Measurements from ENCODE around the gene EDEM1. TPM values are rescaled to one million over a fixed set of nuclear protein-coding genes. Genes with fewer than 3 reads are reported as not detected.

EDEM1 gene
- total RNA-seq, result 10 to 100 TPM; 30.2 to 59.7 TPM

GRCh38 chr3:5187156-5187919 is at the start of gene EDEM1:
EDEM1 (plus strand) TSS chr3:5187707; CDS start chr3:5187806, 99 bp downstream.
- Histone ChIP-seq H3K27ac (peak within 1 kb of the TSS; percentile 93), H3K4me1 (ENCODE audit: control insufficient read depth in 1 of 2, low read depth in 2 of 2) (peaks cover 12 to 27% of the 10 kb centered on the region in 2 donors), H3K27me3 (replicated peaks; ENCODE audit: insufficient read depth) (no peaks in the 10 kb centered on the region), H3K36me3 (no peaks in the 10 kb centered on the region), H3K4me3 (peak within 1 kb of the TSS; percentile 94), H3K9me3 (no peaks in the 10 kb centered on the region)
- peak; percentile 89 for ATAC-seq (ENCODE audit: insufficient number of reproducible peaks, low FRiP score, low read depth)
- TF ChIP-seq, protein P1, sequence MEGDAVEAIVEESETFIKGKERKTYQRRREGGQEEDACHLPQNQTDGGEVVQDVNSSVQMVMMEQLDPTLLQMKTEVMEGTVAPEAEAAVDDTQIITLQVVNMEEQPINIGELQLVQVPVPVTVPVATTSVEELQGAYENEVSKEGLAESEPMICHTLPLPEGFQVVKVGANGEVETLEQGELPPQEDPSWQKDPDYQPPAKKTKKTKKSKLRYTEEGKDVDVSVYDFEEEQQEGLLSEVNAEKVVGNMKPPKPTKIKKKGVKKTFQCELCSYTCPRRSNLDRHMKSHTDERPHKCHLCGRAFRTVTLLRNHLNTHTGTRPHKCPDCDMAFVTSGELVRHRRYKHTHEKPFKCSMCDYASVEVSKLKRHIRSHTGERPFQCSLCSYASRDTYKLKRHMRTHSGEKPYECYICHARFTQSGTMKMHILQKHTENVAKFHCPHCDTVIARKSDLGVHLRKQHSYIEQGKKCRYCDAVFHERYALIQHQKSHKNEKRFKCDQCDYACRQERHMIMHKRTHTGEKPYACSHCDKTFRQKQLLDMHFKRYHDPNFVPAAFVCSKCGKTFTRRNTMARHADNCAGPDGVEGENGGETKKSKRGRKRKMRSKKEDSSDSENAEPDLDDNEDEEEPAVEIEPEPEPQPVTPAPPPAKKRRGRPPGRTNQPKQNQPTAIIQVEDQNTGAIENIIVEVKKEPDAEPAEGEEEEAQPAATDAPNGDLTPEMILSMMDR (IDR thresholded peaks at IDR 0.05), result no peak
- peak; percentile 57 for DNase-seq (ENCODE audit: low spot score)

DNA sequence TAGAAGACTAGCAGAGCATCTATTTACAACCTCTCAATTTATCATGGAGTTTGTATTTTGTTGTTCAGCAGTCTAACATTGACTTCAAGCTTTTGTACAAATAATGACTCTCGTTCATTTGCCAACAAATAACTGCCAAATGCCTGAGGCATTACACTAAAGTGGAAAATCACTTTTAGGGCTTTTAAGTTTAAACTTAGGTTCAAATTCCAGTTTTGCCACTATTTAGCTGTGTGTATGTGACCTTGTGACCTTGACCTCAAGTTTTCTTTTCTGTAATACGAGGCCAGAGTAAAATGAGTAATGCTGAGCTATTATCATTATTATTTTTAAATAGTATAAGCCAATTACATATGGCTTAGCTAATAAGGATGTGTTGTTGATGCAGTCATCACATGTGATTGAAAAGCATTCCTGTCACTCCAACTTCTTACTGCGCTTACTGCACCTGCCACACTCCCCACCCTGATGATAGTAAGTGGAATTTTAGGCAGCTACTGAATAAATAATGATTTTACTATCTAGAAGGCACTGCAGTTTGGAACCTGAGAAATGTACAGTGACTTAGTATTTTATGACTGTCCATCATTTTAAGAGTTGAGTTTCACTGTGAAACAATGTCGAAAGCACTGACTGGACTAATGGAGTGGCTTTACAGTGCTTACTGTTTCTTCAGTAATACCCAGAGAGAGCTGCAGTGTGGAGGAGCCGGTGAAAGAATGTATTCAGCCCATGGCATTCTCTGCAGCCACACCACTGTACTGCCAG is 49.1 kb upstream of the EDEM1 start:
- H3K4me3 ChIP-seq, result no peak overlapping the region
- TF ChIP-seq, protein P1 (IDR thresholded peaks at IDR 0.05), result no peak
- no peak for ATAC-seq (ENCODE audit: insufficient number of reproducible peaks, low FRiP score, low read depth)
- no peaks in the 10 kb centered on the region for H3K27me3 ChIP-seq (replicated peaks; ENCODE audit: insufficient read depth)
- H3K4me1 ChIP-seq (ENCODE audit: control insufficient read depth in 1 of 2, low read depth in 2 of 2), result peaks cover 41 to 59% of the 10 kb centered on the region in 2 donors
- no peaks in the 10 kb centered on the region for H3K9me3 ChIP-seq
- no peaks in the 10 kb centered on the region for H3K36me3 ChIP-seq
- peak overlapping the region; percentile 11 to 49 for H3K27ac ChIP-seq
- DNase-seq (ENCODE audit: low spot score), result no peak

- no peaks in the 10 kb centered on the region for H3K27me3 ChIP-seq (replicated peaks; ENCODE audit: insufficient read depth)
- TF ChIP-seq, protein P1 (IDR thresholded peaks at IDR 0.05), result no peak
- ATAC-seq (ENCODE audit: insufficient number of reproducible peaks, low FRiP score, low read depth) (no peak), DNase-seq (ENCODE audit: low spot score) (no peak)
- no peak overlapping the region for H3K27ac ChIP-seq
- H3K36me3 ChIP-seq, result no peaks in the 10 kb centered on the region
- no peak overlapping the region for H3K4me3 ChIP-seq
- H3K4me1 ChIP-seq (ENCODE audit: control insufficient read depth in 1 of 2, low read depth in 2 of 2), result peaks cover 48 to 68% of the 10 kb centered on the region in 2 donors
- H3K9me3 ChIP-seq, result no peaks in the 10 kb centered on the region
These were observed 47.3 kb upstream of the EDEM1 start for GRCh38 chr3:5140230-5140621.

DNA sequence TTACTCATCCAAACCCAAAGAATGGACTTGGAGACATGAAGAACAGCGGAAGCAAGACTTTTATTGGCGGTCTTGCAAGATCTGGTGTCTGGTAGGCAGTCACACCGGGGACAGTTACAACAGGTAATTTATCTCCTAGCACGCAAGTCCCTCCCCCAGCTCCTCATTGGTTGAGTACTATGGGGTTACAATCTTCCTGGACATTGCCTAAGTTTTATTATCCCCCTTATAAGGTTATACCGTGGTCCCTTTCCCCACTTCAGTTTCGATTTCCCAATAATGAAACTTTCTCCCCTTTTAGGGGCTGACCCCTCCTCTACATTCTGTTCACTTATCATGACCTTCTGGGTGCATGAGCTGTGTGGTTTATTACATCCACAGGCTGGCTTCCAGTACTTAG is 46.7 kb upstream of the EDEM1 start:
- no peak for DNase-seq (ENCODE audit: low spot score)
- ATAC-seq (ENCODE audit: insufficient number of reproducible peaks, low FRiP score, low read depth), result no peak
- Histone ChIP-seq H3K9me3 (no peaks in the 10 kb centered on the region), H3K27me3 (replicated peaks; ENCODE audit: insufficient read depth) (no peaks in the 10 kb centered on the region), H3K4me1 (ENCODE audit: control insufficient read depth in 1 of 2, low read depth in 2 of 2) (peaks cover 48 to 71% of the 10 kb centered on the region in 2 donors), H3K27ac (no peak overlapping the region), H3K4me3 (no peak overlapping the region), H3K36me3 (no peaks in the 10 kb centered on the region)
- TF ChIP-seq, protein P1 (IDR thresholded peaks at IDR 0.05), result no peak

DNA sequence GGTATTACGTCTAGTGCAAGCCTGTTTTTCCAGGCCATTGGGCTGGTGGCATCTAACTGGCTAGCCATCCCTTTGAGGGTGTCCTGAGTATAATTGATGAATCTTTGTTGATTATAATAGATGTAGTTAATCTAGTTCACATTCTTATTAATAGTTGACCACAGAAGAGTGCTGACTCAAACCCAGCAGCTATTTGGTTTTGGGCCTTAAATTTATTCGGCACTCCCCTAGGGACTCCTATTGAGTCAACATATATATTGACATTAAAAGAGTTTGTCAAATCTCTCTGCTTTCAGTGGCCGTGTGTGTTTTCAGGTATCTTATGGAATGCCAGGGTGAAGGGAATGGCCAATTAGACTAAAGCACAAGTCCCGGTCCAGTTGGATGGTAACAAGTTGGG is 45.7 kb upstream of the EDEM1 start:
- ATAC-seq (ENCODE audit: insufficient number of reproducible peaks, low FRiP score, low read depth), result no peak
- H3K36me3 ChIP-seq, result no peaks in the 10 kb centered on the region
- no peaks in the 10 kb centered on the region for H3K27me3 ChIP-seq (replicated peaks; ENCODE audit: insufficient read depth)
- no peaks in the 10 kb centered on the region for H3K9me3 ChIP-seq
- no peak for DNase-seq (ENCODE audit: low spot score)
- peaks cover 42 to 65% of the 10 kb centered on the region in 2 donors for H3K4me1 ChIP-seq (ENCODE audit: control insufficient read depth in 1 of 2, low read depth in 2 of 2)
- H3K4me3 ChIP-seq, result no peak overlapping the region
- TF ChIP-seq, protein P1 (IDR thresholded peaks at IDR 0.05), result no peak
- H3K27ac ChIP-seq, result no peak overlapping the region
